BE2C (cell line): ENCODE measurements around the gene IFNGR2.
"Not testable (repeated sequence)": the region's sequence is repeated elsewhere in the genome, so short reads cannot be mapped to it uniquely, and the experiment has no call there.

ENCODE experiments used
- DNase-seq: peaks from one replicate; pipeline ENCODE4 v3.0.0-alpha.2; 2020
- H3K27me3 ChIP-seq: fragments of 250-450 bp; sonication (Bioruptor Pico); 2 replicates; pipeline ENCODE4 v1.5.1; 2020; ENCODE audit warnings: mild to moderate bottlenecking
- H3K36me3 ChIP-seq: fragments of 250-450 bp; sonication (Bioruptor Pico); 2 replicates; pipeline ENCODE4 v1.5.1; 2020; ENCODE audit warnings: mild to moderate bottlenecking
- H3K4me1 ChIP-seq: fragments of 250-450 bp; sonication (Bioruptor Pico); 2 replicates; pipeline ENCODE4 v1.5.1; 2020
- H3K4me3 ChIP-seq: 2 replicates; pipeline ENCODE4 v1.5.1; 2011; ENCODE audit warnings: low read depth, low read length
- H3K9me3 ChIP-seq: fragments of 250-450 bp; sonication (Bioruptor Pico); 2 replicates; pipeline ENCODE4 v1.5.1; 2020
- CTCF ChIP-seq: IDR thresholded peaks from 2 replicates; pipeline ENCODE4 v1.5.1; 2012; ENCODE audit warnings: mild to moderate bottlenecking, low read depth, low read length

The IFNGR2 gene

GRCh38 chr21:33380483-33380998 is 22.7 kb upstream of the IFNGR2 start:
- peak; percentile 75 for DNase-seq
- Histone ChIP-seq H3K27me3 (no peaks in the 10 kb centered on the region), H3K9me3 (no peaks in the 10 kb centered on the region), H3K4me3 (no peak overlapping the region), H3K4me1 (no peaks in the 10 kb centered on the region), H3K36me3 (no peaks in the 10 kb centered on the region)
- no peak for TF ChIP-seq CTCF

GRCh38 chr21:33381381-33381780 is 21.8 kb upstream of the IFNGR2 start:
- not testable (repeated sequence) for H3K4me3 ChIP-seq, DNase-seq, H3K36me3 ChIP-seq, H3K4me1 ChIP-seq, H3K27me3 ChIP-seq, H3K9me3 ChIP-seq

- H3K4me1 ChIP-seq: no peaks in the 10 kb centered on the region
- H3K36me3 ChIP-seq: no peaks in the 10 kb centered on the region
- no peaks in the 10 kb centered on the region for H3K27me3 ChIP-seq
- peak; percentile 41 for DNase-seq
- no peak overlapping the region for H3K4me3 ChIP-seq
- no peaks in the 10 kb centered on the region for H3K9me3 ChIP-seq
- TF ChIP-seq CTCF: no peak
These were observed 19.9 kb upstream of the IFNGR2 start for GRCh38 chr21:33383056-33383888.

GRCh38 chr21:33384841-33385331 is 18.3 kb upstream of the IFNGR2 start:
- no peaks in the 10 kb centered on the region for H3K9me3 ChIP-seq
- TF ChIP-seq CTCF: no peak
- H3K36me3 ChIP-seq: no peaks in the 10 kb centered on the region
- no peak for DNase-seq
- H3K4me3 ChIP-seq: no peak overlapping the region
- H3K27me3 ChIP-seq: no peaks in the 10 kb centered on the region
- H3K4me1 ChIP-seq: no peaks in the 10 kb centered on the region

- no peak for DNase-seq
- Histone ChIP-seq H3K9me3 (no peaks in the 10 kb centered on the region), H3K36me3 (no peaks in the 10 kb centered on the region), H3K4me1 (no peaks in the 10 kb centered on the region), H3K4me3 (no peak overlapping the region), H3K27me3 (no peaks in the 10 kb centered on the region)
- TF ChIP-seq CTCF: peak; percentile 37
These were observed 16.9 kb upstream of the IFNGR2 start for GRCh38 chr21:33386222-33386784.

GRCh38 chr21:33387294-33387693 is 15.9 kb upstream of the IFNGR2 start:
- no peak for TF ChIP-seq CTCF
- no peaks in the 10 kb centered on the region for H3K4me1 ChIP-seq
- no peak overlapping the region for H3K4me3 ChIP-seq
- no peaks in the 10 kb centered on the region for H3K36me3 ChIP-seq
- no peak for DNase-seq
- H3K27me3 ChIP-seq: no peaks in the 10 kb centered on the region
- no peaks in the 10 kb centered on the region for H3K9me3 ChIP-seq
